Neural progenitor cell (in vitro differentiated cells): Measurements from ENCODE around the gene RORC. TPM values are rescaled to one million over a fixed set of nuclear protein-coding genes. Genes with fewer than 3 reads are reported as not detected.

ENCODE experiments used
- DNase-seq: peaks from one replicate; pipeline ENCODE4 v3.0.0-alpha.2; 2016; ENCODE audit warnings: low spot score
- H2AFZ ChIP-seq: fragments of 200-600 bp; sonication (generic); replicated peaks from 2 replicates; pipeline ENCODE4 v1.6.1; 2016; ENCODE audit warnings: antibody characterized with exemption
- H3F3A ChIP-seq: fragments of 200-600 bp; sonication (generic); 2 replicates; pipeline ENCODE4 v1.6.1; 2016; ENCODE audit warnings: antibody characterized with exemption, low read depth
- H3K27ac ChIP-seq: fragments of 200-600 bp; sonication (generic); 2 replicates; pipeline ENCODE4 v1.5.1; 2016; ENCODE audit warnings: mild to moderate bottlenecking
- H3K27me3 ChIP-seq: fragments of 200-600 bp; sonication (generic); 2 replicates; pipeline ENCODE4 v1.6.1; 2016; ENCODE audit warnings: mild to moderate bottlenecking, moderate library complexity
- H3K36me3 ChIP-seq: fragments of 200-600 bp; sonication (generic); 2 replicates; pipeline ENCODE4 v1.5.1; 2016
- H3K4me1 ChIP-seq: fragments of 200-600 bp; sonication (generic); 2 replicates; pipeline ENCODE4 v1.6.1; 2016; ENCODE audit warnings: mixed run types
- H3K4me2 ChIP-seq: fragments of 200-600 bp; sonication (generic); 2 replicates; pipeline ENCODE4 v1.6.1; 2016
- H3K4me3 ChIP-seq: fragments of 200-600 bp; sonication (generic); 2 replicates; pipeline ENCODE4 v1.5.1; 2016
- H3K79me2 ChIP-seq: fragments of 200-600 bp; sonication (generic); 2 replicates; pipeline ENCODE4 v1.6.1; 2016; ENCODE audit warnings: low read depth
- H3K9ac ChIP-seq: fragments of 200-600 bp; sonication (generic); 2 replicates; pipeline ENCODE4 v1.6.1; 2016
- H3K9me3 ChIP-seq: fragments of 200-600 bp; sonication (generic); 2 replicates; pipeline ENCODE4 v1.5.1; 2016; ENCODE audit warnings: low read depth
- H4K20me1 ChIP-seq: fragments of 200-600 bp; sonication (generic); 2 replicates; pipeline ENCODE4 v1.6.1; 2016; ENCODE audit warnings: low read depth
- H3K27ac Mint-ChIP-seq: 3 replicates; pipeline ENCODE4 v1.8.0; 2021; ENCODE audit warnings: mixed read lengths
- H3K27me3 Mint-ChIP-seq: 2 replicates; pipeline ENCODE4 v1.8.0; 2022; ENCODE audit warnings: low read depth, mild to moderate bottlenecking, inconsistent platforms, moderate library complexity, mixed read lengths; ENCODE audit not compliant: insufficient read depth
- H3K36me3 Mint-ChIP-seq: 3 replicates; pipeline ENCODE4 v1.8.0; 2021; ENCODE audit warnings: mixed read lengths
- H3K4me1 Mint-ChIP-seq: 3 replicates; pipeline ENCODE4 v1.8.0; 2021; ENCODE audit warnings: mixed read lengths
- H3K4me3 Mint-ChIP-seq: 3 replicates; pipeline ENCODE4 v1.8.0; 2021; ENCODE audit warnings: mild to moderate bottlenecking, moderate library complexity, mixed read lengths
- H3K9me3 Mint-ChIP-seq: 3 replicates; pipeline ENCODE4 v1.8.0; 2020; ENCODE audit warnings: mixed read lengths
- EZH2 ChIP-seq: fragments of 200-600 bp; sonication (generic); IDR thresholded peaks from 2 replicates; pipeline ENCODE4 v1.6.1; 2017; ENCODE audit warnings: antibody characterized with exemption, mild to moderate bottlenecking, moderate library complexity
- EZH2phosphoT487 ChIP-seq: fragments of 200-600 bp; sonication (generic); IDR thresholded peaks from 2 replicates; pipeline ENCODE4 v1.6.1; 2017; ENCODE audit warnings: antibody characterized with exemption
- total RNA-seq: library from RNA; depleted of rRNA; stranded (reverse); fragments of >200 nt; gene quantifications from 2 replicates; pipeline ENCODE4 v1.2.3, GENCODE V29; 2015; ENCODE audit warnings: low replicate concordance
- TF ChIP-seq, protein P1 (sequence below): fragments of 200-600 bp; sonication (generic); IDR thresholded peaks from 2 replicates; pipeline ENCODE4 v1.5.1; 2017; ENCODE audit warnings: antibody characterized with exemption, mild to moderate bottlenecking

The RORC gene
- total RNA-seq, 1 donor from 2014 or later, result not detected

DNA sequence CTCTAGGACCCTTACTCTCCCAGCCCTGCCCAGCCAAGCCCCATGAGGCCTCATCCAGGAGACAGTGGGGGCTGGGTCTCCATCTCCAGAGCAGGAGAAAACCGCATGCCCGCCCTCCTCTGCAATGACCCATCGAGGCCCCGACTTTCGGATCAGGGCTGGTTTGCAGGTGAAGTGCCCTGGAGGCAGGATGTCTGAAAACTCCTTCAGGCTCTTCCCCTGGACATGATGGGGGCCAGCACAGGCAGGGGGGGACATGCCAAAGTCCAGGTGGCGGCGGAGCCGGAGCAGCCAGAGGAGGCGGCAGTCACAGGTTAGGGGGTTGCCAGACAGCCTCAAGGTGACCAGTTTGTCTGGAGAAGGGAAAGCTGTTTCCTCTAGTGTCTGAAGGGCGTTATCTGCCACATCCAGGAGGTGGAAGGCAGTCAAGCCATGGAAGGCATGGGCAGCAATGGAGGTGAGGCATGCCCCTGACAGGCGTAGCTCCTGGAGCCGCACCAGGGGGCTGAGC lies 30.2 kb downstream of the RORC start:
- Histone ChIP-seq H2AFZ (no peak overlapping the region), H3K36me3 (no peaks in the 10 kb centered on the region), H3F3A (peaks cover 10% of the 10 kb centered on the region), H4K20me1 (no peaks in the 10 kb centered on the region), H3K27me3 (no peaks in the 10 kb centered on the region), H3K27ac (no peak overlapping the region), H3K4me1 (peaks cover 10% of the 10 kb centered on the region), H3K9ac (no peak overlapping the region), H3K9me3 (no peaks in the 10 kb centered on the region), H3K4me3 (no peak overlapping the region), H3K79me2 (no peaks in the 10 kb centered on the region), H3K4me2 (no peak overlapping the region)
- TF ChIP-seq EZH2 (no peak), EZH2phosphoT487 (no peak)
- TF ChIP-seq, protein P1, sequence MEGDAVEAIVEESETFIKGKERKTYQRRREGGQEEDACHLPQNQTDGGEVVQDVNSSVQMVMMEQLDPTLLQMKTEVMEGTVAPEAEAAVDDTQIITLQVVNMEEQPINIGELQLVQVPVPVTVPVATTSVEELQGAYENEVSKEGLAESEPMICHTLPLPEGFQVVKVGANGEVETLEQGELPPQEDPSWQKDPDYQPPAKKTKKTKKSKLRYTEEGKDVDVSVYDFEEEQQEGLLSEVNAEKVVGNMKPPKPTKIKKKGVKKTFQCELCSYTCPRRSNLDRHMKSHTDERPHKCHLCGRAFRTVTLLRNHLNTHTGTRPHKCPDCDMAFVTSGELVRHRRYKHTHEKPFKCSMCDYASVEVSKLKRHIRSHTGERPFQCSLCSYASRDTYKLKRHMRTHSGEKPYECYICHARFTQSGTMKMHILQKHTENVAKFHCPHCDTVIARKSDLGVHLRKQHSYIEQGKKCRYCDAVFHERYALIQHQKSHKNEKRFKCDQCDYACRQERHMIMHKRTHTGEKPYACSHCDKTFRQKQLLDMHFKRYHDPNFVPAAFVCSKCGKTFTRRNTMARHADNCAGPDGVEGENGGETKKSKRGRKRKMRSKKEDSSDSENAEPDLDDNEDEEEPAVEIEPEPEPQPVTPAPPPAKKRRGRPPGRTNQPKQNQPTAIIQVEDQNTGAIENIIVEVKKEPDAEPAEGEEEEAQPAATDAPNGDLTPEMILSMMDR, result no peak
- H3K4me3 Mint-ChIP-seq, result no peak overlapping the region
- H3K27me3 Mint-ChIP-seq, result peaks cover 8% of the 10 kb centered on the region
- H3K36me3 Mint-ChIP-seq, result no peaks in the 10 kb centered on the region
- DNase-seq, result no peak
- H3K9me3 Mint-ChIP-seq, result no peaks in the 10 kb centered on the region
- no peak overlapping the region for H3K27ac Mint-ChIP-seq
- H3K4me1 Mint-ChIP-seq, result peaks cover 15% of the 10 kb centered on the region

DNA sequence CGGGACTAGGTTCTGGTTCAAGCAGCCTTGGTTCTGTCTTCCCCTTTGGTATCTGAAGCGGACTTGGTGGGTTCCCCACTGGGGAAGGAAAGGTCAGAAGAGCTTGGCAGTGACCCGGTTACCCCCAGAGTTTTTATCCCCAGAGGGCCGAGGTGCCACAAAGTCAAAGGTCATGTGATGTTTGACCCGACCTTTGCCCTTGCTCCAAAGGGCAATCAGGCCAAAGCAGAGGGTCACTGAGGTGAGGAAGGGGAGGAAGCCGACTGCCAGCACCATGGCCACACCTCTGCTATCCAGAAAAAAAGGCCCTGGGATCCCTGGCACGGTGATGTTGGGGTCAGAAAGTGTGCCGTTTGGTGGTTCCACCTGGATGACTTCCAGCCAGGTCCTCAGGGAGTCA lies 30.8 kb downstream of the RORC start:
- H3K4me3 Mint-ChIP-seq, result no peak overlapping the region
- H3K4me3 ChIP-seq, result no peak overlapping the region
- H3K9me3 Mint-ChIP-seq, result no peaks in the 10 kb centered on the region
- H4K20me1 ChIP-seq, result no peaks in the 10 kb centered on the region
- H3K27me3 ChIP-seq, result no peaks in the 10 kb centered on the region
- no peak overlapping the region for H2AFZ ChIP-seq
- peaks cover 10% of the 10 kb centered on the region for H3F3A ChIP-seq
- no peaks in the 10 kb centered on the region for H3K36me3 ChIP-seq
- H3K4me1 ChIP-seq, result peaks cover 10% of the 10 kb centered on the region
- no peak overlapping the region for H3K4me2 ChIP-seq
- no peak for DNase-seq
- H3K4me1 Mint-ChIP-seq, result peaks cover 15% of the 10 kb centered on the region
- H3K36me3 Mint-ChIP-seq, result no peaks in the 10 kb centered on the region
- TF ChIP-seq EZH2phosphoT487 (no peak), EZH2 (no peak)
- TF ChIP-seq, protein P1, result no peak
- H3K9ac ChIP-seq, result no peak overlapping the region
- H3K79me2 ChIP-seq, result no peaks in the 10 kb centered on the region
- H3K27me3 Mint-ChIP-seq, result peaks cover 11% of the 10 kb centered on the region
- no peak overlapping the region for H3K27ac Mint-ChIP-seq
- H3K27ac ChIP-seq, result no peak overlapping the region
- H3K9me3 ChIP-seq, result no peaks in the 10 kb centered on the region

DNA sequence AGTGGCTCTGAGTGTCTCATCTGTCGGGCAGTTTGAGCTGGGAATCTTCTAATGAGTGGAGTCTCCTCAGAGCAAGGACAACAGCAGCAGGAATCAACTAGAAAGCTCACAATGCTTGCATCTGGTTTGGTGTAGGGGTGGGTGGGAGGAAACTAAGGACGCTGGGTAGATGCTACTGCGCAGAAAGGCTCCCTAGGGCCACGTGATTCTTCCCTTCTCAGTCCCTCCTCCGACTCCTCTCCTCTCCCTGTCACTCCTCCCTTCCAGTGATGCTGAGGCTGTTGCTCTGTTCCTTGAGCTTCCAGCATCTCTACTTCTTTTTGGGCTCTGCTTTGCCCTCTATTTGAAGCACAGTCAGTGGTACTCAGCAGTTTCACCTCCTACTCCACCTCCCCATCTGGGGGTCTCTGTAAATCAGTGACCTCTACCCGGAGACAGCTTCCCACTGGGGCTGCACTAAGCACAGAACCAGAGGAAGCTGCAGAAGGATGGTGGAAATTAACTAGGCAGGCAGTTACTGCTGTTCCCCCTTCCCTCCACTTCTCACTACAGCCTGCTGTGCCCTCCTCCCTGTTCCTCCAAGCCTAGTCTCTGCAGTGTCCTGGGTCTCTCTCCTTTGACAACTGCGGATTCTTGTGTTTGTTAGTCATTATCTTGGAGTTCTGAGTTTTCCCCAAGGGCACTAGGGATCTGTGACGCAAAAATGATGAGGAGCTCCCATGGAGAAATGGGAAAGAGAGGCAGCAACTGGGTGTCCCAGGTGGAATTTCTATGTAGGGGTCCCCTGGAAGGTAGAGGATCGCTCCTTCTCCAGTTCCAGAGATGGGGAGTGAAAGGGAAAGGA lies 32.2 kb downstream of the RORC start:
- Histone ChIP-seq H3K9me3 (no peaks in the 10 kb centered on the region), H3F3A (peaks cover 10% of the 10 kb centered on the region), H2AFZ (peak overlapping the region; percentile 63), H3K4me3 (no peak overlapping the region), H3K4me1 (peaks cover 10% of the 10 kb centered on the region), H3K9ac (peak overlapping the region; percentile 32), H3K27ac (no peak overlapping the region), H3K79me2 (no peaks in the 10 kb centered on the region), H3K4me2 (peak overlapping the region; percentile 54), H3K27me3 (no peaks in the 10 kb centered on the region), H3K36me3 (no peaks in the 10 kb centered on the region), H4K20me1 (no peaks in the 10 kb centered on the region)
- H3K27ac Mint-ChIP-seq, result peak overlapping the region; percentile 33
- no peak overlapping the region for H3K4me3 Mint-ChIP-seq
- TF ChIP-seq EZH2 (no peak), EZH2phosphoT487 (no peak)
- TF ChIP-seq, protein P1, result no peak
- no peaks in the 10 kb centered on the region for H3K9me3 Mint-ChIP-seq
- peak; percentile 27 for DNase-seq
- H3K27me3 Mint-ChIP-seq, result peaks cover 11% of the 10 kb centered on the region
- H3K36me3 Mint-ChIP-seq, result no peaks in the 10 kb centered on the region
- H3K4me1 Mint-ChIP-seq, result peaks cover 15% of the 10 kb centered on the region
